GM12874 (cell line): ENCODE results near the gene CHADL.

Experiments used
- CTCF ChIP-seq: IDR thresholded peaks from 2 replicates; pipeline ENCODE4 v1.5.1; 2011; ENCODE audit warnings: low read depth, mild to moderate bottlenecking, control low read depth, low read length, moderate library complexity; ENCODE audit not compliant: insufficient read depth

CHADL gene

DNA sequence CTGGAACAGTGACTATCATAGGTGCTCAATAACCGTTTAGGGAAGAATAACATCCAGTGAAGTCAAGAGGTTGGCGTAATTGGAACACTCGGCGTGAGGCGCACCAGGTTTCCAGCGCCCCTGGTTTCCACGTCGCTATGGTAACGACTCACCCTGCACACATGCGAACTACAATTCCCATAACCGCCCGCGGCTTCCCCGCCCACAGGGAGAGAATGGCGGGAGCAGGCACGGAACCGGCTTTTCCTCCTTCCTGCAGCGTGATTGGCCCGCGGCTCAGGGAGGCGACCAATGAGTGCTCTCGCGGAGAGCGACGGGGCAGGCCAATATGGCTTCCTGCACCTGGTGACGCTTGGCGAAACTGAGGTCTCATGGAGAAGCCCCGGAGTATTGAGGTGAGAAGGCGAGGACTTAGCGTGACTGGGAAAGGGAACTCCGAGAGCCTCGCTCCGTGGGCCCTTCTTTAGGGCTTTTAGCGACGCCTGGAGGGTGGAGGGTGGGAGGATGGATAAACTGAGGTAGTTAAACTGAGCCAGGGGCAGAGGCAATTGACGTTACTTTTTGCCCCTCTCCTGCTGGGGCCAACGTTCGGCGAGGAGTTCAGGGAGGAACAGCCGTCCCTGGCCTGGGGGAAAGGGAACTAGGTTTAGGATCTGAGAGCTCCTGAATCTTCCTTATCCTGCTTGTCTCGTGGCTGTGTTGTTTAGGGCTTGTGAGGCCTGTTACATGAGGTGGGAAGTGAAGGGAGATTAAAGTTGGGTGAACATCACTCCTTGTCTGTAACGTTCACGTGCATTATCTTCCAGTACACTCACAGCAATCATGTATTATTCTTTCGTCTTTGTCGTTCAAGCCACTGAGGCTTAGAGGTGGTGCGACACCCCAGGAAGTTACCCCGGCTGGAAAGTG lies 35.5 kb downstream of the CHADL start, which contains the start of gene L3MBTL2:
Gene L3MBTL2, plus strand, starts transcription at position 321 of the 909 bp plus-strand sequence. Its CDS starts 51 bp downstream, at position 372.
- no peak for TF ChIP-seq CTCF

DNA sequence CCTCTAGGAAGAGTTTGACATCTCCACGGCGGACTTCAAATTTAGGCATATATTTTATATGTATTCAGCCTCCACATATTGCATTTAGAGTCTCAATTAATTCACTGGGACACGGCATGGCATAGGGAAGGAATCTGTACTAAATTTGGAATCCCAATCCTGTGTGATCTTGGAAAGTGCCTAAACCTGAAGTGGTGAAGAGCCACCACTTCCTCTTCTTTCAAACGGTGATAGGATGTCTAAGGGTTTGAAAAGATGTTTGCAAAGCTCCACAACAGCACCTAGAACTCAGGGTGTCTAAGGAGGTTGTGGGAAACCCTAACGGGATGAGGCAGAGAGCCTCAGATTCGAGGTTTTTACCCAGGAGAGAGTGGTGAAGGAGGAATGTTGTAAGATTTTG lies 36.7 kb downstream of the CHADL start:
- no peak for TF ChIP-seq CTCF

DNA sequence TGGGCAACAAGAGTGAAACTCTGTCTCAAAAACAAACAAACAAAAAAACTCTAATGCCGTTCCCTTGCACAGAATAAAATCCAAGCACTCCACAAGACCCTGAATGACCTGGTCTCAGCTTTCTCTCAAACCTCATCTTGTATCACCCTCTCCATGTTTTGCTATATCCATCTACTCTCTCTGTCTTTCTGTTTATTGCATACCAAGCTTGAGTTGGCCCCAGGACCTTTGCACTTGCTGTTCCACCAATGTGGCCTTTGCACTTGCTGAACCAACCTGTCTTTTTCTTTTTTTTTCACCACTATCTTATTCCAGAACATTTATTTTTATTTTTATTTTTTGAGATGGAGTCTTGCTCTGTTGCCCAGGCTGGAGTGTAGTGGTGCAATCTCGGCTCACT lies 37.6 kb downstream of the CHADL start:
- no peak for TF ChIP-seq CTCF

DNA sequence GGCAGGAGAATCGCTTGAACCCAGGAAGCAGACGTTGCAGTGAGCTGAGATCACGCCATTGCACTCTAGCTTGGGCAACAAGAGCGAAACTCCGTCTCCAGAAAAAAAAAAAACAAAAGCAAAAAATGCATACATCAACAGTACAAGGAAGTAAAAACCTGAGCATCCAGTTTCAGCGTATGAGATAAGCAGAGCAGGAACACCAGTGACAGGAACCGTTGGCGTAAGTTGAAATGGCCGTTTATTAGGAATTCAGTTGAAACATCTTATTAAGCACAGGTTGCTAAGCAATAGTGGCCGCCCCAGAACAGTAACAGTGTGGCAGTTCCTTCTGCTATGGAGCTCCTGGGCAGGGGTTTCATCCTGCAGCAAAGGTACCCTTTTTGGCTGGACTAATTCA lies 39.6 kb downstream of the CHADL start:
- no peak for TF ChIP-seq CTCF

DNA sequence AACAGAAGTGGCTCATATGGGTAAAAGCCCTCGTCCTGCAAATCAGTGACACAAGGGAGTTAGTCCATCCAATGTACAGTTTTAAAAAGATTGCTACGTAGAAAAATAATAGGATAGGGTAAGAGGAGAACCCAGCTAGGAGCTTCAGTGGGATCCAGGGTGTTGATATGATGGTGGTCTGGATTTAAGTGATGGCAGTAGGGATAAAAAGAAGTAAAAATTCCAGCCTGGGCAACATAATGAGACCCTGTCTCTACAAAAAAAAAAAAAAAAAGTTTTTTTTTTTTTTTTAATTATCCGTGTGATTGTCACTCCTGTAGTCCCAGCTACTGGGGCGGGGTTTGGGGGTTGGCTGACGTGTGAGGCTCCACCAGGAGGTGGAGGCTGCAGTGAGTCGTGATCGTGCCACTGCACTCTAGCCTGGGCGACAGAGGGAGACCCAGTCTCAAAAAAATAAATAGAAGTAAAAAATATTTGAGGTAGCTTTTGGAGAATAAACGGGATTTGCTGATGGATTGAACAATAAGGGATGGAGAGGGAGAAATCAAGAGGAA lies 42.6 kb downstream of the CHADL start:
- no peak for TF ChIP-seq CTCF

- TF ChIP-seq CTCF, result 0 out of 2 replicates have a peak, but pooled peaks have one; percentile 1
Observed at GRCh38 chr22:41197038-41197972, 43.4 kb downstream of the CHADL start.

DNA sequence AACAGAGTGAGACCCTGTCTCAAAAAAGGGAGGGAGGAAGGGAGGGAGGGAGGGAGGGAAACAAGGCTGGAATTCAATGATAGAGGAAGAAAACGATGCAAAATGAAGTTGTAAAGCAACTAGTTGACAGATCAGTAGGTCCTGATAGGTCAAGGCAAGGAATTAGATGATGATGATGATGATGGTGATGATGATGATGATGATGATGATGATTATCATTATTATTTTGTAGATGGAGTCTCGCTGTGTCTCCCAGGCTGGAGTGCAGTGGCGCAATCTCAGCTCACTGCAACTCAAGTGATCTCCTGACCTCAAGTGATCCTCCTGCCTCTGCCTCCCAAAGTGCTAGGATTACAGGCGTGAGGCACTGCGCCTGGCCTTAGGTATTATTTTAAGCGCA lies 46.9 kb downstream of the CHADL start:
- no peak for TF ChIP-seq CTCF
